GM23338 (cell line): ENCODE data around the gene OR4D11. TPM values are rescaled to one million over a fixed set of nuclear protein-coding genes. Genes with fewer than 3 reads are reported as not detected.

Experiments used
- ATAC-seq: fragments of 200-7000 bp; cut with Tn5 transposase; 3 replicates; pipeline ENCODE4 v1.9.1; 2020
- DNase-seq: peaks from one replicate; pipeline ENCODE4 v3.0.0-alpha.2; 2015; ENCODE audit warnings: low spot score
- H2AFZ ChIP-seq: fragments of 200-600 bp; sonication (generic); 2 replicates; pipeline ENCODE4 v1.8.0; 2016; ENCODE audit warnings: antibody characterized with exemption, mild to moderate bottlenecking, moderate library complexity
- H3F3A ChIP-seq: fragments of 200-600 bp; sonication (generic); replicated peaks from 2 replicates; pipeline ENCODE4 v1.8.0; 2017; ENCODE audit warnings: antibody characterized with exemption, mixed run types, low read depth
- H3K27ac ChIP-seq: fragments of 200-600 bp; sonication (generic); 2 replicates; pipeline ENCODE4 v1.6.1; 2016; ENCODE audit warnings: low read depth
- H3K27me3 ChIP-seq: fragments of 200-600 bp; sonication (generic); 2 replicates; pipeline ENCODE4 v1.8.0; 2016; ENCODE audit warnings: mild to moderate bottlenecking, mixed run types, moderate library complexity; ENCODE audit not compliant: insufficient read depth
- H3K36me3 ChIP-seq: fragments of 200-600 bp; sonication (generic); 2 replicates; pipeline ENCODE4 v1.8.0; 2016; ENCODE audit warnings: mild to moderate bottlenecking; ENCODE audit not compliant: insufficient read depth
- H3K4me1 ChIP-seq: fragments of 200-600 bp; sonication (generic); 2 replicates; pipeline ENCODE4 v1.8.0; 2016; ENCODE audit warnings: mild to moderate bottlenecking, moderate library complexity; ENCODE audit not compliant: insufficient read depth
- H3K4me2 ChIP-seq: fragments of 200-600 bp; sonication (generic); 2 replicates; pipeline ENCODE4 v1.7.1; 2017; ENCODE audit warnings: mixed run types
- H3K4me3 ChIP-seq: fragments of 200-600 bp; sonication (generic); 2 replicates; pipeline ENCODE4 v1.6.1; 2016; ENCODE audit warnings: mixed run types
- H3K79me2 ChIP-seq: fragments of 200-600 bp; sonication (generic); replicated peaks from 2 replicates; pipeline ENCODE4 v1.8.0; 2017; ENCODE audit warnings: mild to moderate bottlenecking; ENCODE audit not compliant: insufficient read depth
- H3K9me2 ChIP-seq: fragments of 200-600 bp; sonication (generic); 2 replicates; pipeline ENCODE4 v1.8.0; 2017; ENCODE audit not compliant: insufficient read depth
- H4K20me1 ChIP-seq: fragments of 200-600 bp; sonication (generic); replicated peaks from 2 replicates; pipeline ENCODE4 v1.8.0; 2017; ENCODE audit warnings: mild to moderate bottlenecking; ENCODE audit not compliant: insufficient read depth
- H3K27ac Mint-ChIP-seq: 2 replicates; pipeline ENCODE4 v1.8.0; 2020; ENCODE audit warnings: inconsistent platforms, mild to moderate bottlenecking, moderate library complexity, mixed read lengths
- H3K27me3 Mint-ChIP-seq: 3 replicates; pipeline ENCODE4 v1.8.0; 2022; ENCODE audit warnings: low read depth, mild to moderate bottlenecking, moderate library complexity, mixed read lengths, inconsistent platforms; ENCODE audit not compliant: insufficient read depth, poor library complexity
- H3K36me3 Mint-ChIP-seq: 3 replicates; pipeline ENCODE4 v1.8.0; 2021; ENCODE audit warnings: low read depth, mild to moderate bottlenecking, inconsistent platforms, moderate library complexity, mixed read lengths
- H3K4me1 Mint-ChIP-seq: 3 replicates; pipeline ENCODE4 v1.8.0; 2020; ENCODE audit warnings: mild to moderate bottlenecking, inconsistent platforms, mixed read lengths
- H3K4me3 Mint-ChIP-seq: 3 replicates; pipeline ENCODE4 v1.8.0; 2021; ENCODE audit warnings: moderate library complexity, mild to moderate bottlenecking, inconsistent platforms, mixed read lengths
- H3K9me3 Mint-ChIP-seq: 3 replicates; pipeline ENCODE4 v1.8.0; 2020; ENCODE audit warnings: moderate library complexity, mild to moderate bottlenecking, inconsistent platforms, mixed read lengths
- ZNF462 ChIP-seq: fragments of 250-450 bp; sonication (Bioruptor Pico); IDR thresholded peaks from 2 replicates; pipeline ENCODE4 v1.5.0; 2020; ENCODE audit warnings: mild to moderate bottlenecking, moderate library complexity
- polyA plus RNA-seq: library from polyadenylated mRNA; unstranded; fragments of >200 nt; fragmentation: Nextera tagmentation; extraction: Ambion mirVana; gene quantifications from 2 replicates; pipeline ENCODE4 v1.2.1, GENCODE V29; 2016
- total RNA-seq: library from RNA; depleted of rRNA; stranded (reverse); fragments of >200 nt; shearing (Covaris generic); gene quantifications from 2 replicates; pipeline ENCODE4 v1.2.3, GENCODE V29; 2014; rRNA removed
- TF ChIP-seq, protein P1 (sequence below), 2 experiments: fragments of 200-600 bp in 1 of 2; sonication (generic) in 1 of 2; conservative IDR thresholded peaks; 2 replicates each; pipeline versions ENCODE4 v1.5.1 to v1.6.1; 2016 to 2017; ENCODE audit warnings: antibody characterized with exemption in 2 of 2, low read depth in 2 of 2, mild to moderate bottlenecking in 2 of 2, moderate library complexity in 1 of 2

OR4D11 gene
- total and polyA plus RNA-seq, 2 experiments from 2014 or later, result not detected

DNA sequence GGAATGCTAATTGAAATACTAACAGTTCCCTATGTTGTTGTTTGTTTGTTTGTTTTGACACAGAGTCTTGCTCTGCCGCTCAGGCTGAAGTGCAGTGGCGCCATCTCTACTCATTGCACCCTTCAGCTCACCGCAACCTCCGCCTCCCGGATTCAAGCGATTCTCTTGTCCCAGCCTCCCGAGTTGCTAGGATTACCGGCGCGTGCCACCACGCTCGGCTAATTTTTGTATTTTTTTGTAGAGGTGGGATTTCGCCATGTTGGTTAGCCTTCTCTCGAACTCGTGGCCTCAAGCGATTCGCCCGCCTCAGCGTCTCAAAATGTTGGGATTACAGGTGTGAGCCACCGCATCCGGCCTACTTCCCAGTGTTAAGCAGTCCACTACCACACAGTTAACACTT lies 49.9 kb downstream of the OR4D11 start:
- DNase-seq (no peak), ATAC-seq (no peak)
- 0 out of 2 replicates have a peak, but pooled peaks cover 4% of the 10 kb centered on the region for H3F3A ChIP-seq
- TF ChIP-seq, protein P1, sequence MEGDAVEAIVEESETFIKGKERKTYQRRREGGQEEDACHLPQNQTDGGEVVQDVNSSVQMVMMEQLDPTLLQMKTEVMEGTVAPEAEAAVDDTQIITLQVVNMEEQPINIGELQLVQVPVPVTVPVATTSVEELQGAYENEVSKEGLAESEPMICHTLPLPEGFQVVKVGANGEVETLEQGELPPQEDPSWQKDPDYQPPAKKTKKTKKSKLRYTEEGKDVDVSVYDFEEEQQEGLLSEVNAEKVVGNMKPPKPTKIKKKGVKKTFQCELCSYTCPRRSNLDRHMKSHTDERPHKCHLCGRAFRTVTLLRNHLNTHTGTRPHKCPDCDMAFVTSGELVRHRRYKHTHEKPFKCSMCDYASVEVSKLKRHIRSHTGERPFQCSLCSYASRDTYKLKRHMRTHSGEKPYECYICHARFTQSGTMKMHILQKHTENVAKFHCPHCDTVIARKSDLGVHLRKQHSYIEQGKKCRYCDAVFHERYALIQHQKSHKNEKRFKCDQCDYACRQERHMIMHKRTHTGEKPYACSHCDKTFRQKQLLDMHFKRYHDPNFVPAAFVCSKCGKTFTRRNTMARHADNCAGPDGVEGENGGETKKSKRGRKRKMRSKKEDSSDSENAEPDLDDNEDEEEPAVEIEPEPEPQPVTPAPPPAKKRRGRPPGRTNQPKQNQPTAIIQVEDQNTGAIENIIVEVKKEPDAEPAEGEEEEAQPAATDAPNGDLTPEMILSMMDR (conservative IDR thresholded peaks at IDR 0.05; ENCODE audit: low read depth in 2 of 2), result 0 out of 4 replicates have a peak, but pooled peaks of 1 of the 2 experiments have one; percentile 29
- no peak for TF ChIP-seq ZNF462
- H3K9me3 Mint-ChIP-seq, result peaks cover 20% of the 10 kb centered on the region; the same call in 2 of the 3 replicates
- 0 out of 2 replicates have a peak overlapping the region, but pooled peaks have one; percentile 65 for H3K4me3 ChIP-seq
- no peak overlapping the region for H3K27ac ChIP-seq
- peak overlapping the region; percentile 17; the same call in 2 of the 3 replicates for H3K4me3 Mint-ChIP-seq
- H3K79me2 ChIP-seq, result no peaks in the 10 kb centered on the region
- peaks cover 10% of the 10 kb centered on the region; the same call in 2 of the 3 replicates for H3K36me3 Mint-ChIP-seq
- H3K27ac Mint-ChIP-seq, result no peak overlapping the region
- no peaks in the 10 kb centered on the region for H3K36me3 ChIP-seq
- 0 out of 2 replicates have a peak overlapping the region, but pooled peaks have one; percentile 55 for H3K4me2 ChIP-seq
- H3K4me1 Mint-ChIP-seq, result peaks cover 8% of the 10 kb centered on the region
- peaks cover 43% of the 10 kb centered on the region for H3K27me3 Mint-ChIP-seq
- no peak overlapping the region for H2AFZ ChIP-seq
- no peaks in the 10 kb centered on the region for H3K27me3 ChIP-seq
- H3K4me1 ChIP-seq, result peaks cover 3% of the 10 kb centered on the region
- H3K9me2 ChIP-seq, result no peaks in the 10 kb centered on the region
- no peaks in the 10 kb centered on the region for H4K20me1 ChIP-seq

Other genes with a start within 250 kb of the OR4D11 start
- not detected in 2 replicates for gene OR5AN1, start 144.7 kb upstream of the OR4D11 start, total RNA-seq
- gene OR5AN1, start 144.7 kb upstream of the OR4D11 start, polyA plus RNA-seq, result not detected in 2 replicates
- not detected in 2 replicates for gene OR5A2, start 77.2 kb upstream of the OR4D11 start, total RNA-seq
- not detected in 2 replicates for gene OR5A2, start 77.2 kb upstream of the OR4D11 start, polyA plus RNA-seq
- gene OR5A1, start 67.1 kb upstream of the OR4D11 start, total RNA-seq, result 0.03 TPM in 1 of 2 replicates, not detected in the other
- gene OR5A1, start 67.1 kb upstream of the OR4D11 start, polyA plus RNA-seq, result 0.21 TPM in 1 of 2 replicates, not detected in the other
- not detected in 2 replicates for gene OR4D6, start 46.6 kb upstream of the OR4D11 start, total RNA-seq
- gene OR4D6, start 46.6 kb upstream of the OR4D11 start, polyA plus RNA-seq, result not detected in 2 replicates
- gene OR4D10, start 30.3 kb upstream of the OR4D11 start, total RNA-seq, result not detected in 2 replicates
- not detected in 2 replicates for gene OR4D10, start 30.3 kb upstream of the OR4D11 start, polyA plus RNA-seq
- gene OR4D9, start 8.0 kb downstream of the OR4D11 start, total RNA-seq, result not detected in 2 replicates
- gene OR4D9, start 8.0 kb downstream of the OR4D11 start, polyA plus RNA-seq, result not detected in 2 replicates
- gene OSBP, start 112.2 kb downstream of the OR4D11 start, total RNA-seq, result 35.7 and 39.3 TPM in 2 replicates
- 11.0 and 13.1 TPM in 2 replicates for gene OSBP, start 112.2 kb downstream of the OR4D11 start, polyA plus RNA-seq
- 19.6 and 20.8 TPM in 2 replicates for gene PATL1, start 165.5 kb downstream of the OR4D11 start, total RNA-seq
- gene PATL1, start 165.5 kb downstream of the OR4D11 start, polyA plus RNA-seq, result 12.3 and 12.9 TPM in 2 replicates
- gene OR10V1, start 210.3 kb downstream of the OR4D11 start, total RNA-seq, result not detected in 2 replicates
- gene OR10V1, start 210.3 kb downstream of the OR4D11 start, polyA plus RNA-seq, result not detected in 2 replicates